Activated CD4-positive, alpha-beta T cell treated with anti-CD3 and anti-CD28 coated beads, Interleukin-2, Interleukin-6, amounts not matched to agents 100 ng/mL and 50 ng/mL, durations not matched to agents 16 hours and 8 hours (primary cell): ENCODE results near the gene DNAJC17.

ENCODE experiments used
- DNase-seq: peaks from one replicate; pipeline ENCODE4 v3.0.0-alpha.2; 2020

The DNAJC17 gene

DNA sequence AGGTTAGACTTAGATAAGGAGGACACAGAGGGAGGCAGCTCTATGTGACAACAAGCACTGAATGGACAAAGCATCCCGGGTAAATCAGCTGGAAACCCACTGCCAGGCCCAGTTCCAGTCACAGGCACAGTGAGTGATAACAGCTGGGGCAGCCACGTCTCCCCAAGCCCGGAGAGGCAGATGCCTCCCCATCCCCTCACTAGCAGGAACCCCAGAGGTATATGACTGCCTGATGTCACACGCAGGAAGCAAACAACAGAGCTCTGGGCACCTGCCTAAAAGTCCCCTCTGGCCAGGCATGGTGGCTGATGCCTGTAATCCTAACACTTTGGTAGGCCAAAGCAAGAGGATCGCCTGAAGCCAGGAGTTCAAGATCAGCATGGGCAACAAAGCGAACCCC, 19.3 kb downstream of the DNAJC17 start:
- no peak for DNase-seq

DNA sequence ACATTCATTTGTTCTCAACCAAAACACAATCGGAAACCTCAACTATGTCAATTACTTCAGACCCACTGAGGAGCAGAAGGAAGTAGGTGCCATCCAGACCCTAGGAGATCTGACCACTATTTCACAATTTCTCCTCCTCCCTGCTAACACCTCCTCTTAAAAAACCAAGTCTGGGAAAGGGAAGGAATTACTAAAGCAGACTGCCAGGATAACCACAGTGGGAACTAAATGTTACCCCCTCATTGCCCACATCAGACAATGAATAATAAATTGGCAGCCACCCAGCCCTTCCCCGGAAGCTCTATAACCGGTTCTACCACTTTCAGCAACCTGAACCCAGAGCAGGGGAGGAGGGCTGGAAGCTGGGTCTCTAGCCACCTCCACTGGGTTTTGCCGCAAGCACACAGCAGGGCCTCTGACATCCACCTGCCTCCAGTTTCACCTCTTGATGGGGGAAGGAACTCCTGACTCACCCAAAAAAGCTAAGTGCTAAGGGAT, 19.9 kb downstream of the DNAJC17 start:
- peak; percentile 44 for DNase-seq

DNA sequence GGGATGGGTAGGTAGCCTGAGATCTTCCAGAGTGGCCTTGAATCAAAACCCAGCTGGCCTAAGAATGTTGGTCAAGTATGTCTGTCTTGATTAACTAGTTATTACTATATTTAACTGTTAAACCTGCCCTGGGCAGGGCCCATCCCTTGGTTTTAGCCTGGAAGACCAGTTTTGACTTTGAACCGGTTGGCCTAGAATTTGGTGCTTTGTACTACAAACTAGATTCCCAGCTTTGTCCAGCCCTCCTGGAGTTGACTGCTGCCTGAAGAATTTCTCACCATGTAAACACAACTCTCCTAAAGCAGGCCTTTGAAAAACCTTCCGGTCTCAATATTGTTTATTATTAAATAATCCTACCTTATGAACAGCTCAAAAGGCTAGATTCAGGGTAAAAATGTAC, 21.5 kb downstream of the DNAJC17 start:
- DNase-seq, result no peak

DNA sequence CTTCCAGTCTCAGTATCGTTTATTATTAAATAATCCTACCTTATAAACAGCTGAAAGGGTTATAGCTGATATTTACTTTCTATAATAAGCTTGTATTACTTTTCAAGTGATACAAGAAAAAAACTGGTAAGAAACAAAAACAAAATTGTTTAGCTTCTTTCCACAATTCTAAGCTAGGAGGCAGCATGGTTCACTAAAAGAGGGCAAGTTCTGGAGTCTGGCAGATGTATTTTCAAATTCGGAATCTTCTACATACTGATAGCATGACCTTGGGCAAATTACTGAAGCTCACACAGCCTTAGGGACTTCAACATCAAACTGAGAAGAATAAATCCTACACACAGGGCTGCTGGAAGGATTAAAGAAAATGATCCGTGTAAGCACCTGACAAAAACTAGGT, 22.1 kb downstream of the DNAJC17 start:
- DNase-seq, result no peak

DNA sequence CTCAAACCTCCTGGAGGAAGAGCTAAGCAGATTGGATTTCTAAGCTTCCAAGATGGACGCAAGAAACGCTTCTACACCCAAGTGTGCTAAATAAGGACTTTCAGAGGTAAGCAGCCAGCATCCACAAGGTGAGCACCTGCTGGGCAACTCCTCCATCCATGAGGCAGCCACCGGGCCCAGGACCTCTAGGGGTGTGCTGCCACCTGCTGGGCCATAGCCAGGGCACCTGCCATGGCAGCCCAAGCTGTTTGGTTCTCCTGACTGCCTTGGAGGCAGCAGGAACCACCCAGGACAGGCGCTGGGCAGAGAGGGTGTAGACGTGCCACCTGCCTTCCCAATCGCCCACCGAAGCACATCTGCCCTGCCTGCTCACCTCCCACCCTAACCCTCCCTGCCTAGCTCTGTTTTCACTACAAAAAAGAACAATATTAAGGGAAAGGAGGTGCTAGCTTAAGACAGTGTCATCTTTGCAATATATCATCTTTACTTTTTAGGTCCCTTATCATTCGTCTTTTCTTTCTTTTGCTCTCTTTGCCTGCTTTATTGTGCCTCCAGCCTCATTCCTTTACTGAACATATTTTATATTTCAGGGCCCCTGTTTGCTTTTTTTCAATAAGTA, 24.6 kb downstream of the DNAJC17 start:
- DNase-seq, result peak; percentile 82

DNA sequence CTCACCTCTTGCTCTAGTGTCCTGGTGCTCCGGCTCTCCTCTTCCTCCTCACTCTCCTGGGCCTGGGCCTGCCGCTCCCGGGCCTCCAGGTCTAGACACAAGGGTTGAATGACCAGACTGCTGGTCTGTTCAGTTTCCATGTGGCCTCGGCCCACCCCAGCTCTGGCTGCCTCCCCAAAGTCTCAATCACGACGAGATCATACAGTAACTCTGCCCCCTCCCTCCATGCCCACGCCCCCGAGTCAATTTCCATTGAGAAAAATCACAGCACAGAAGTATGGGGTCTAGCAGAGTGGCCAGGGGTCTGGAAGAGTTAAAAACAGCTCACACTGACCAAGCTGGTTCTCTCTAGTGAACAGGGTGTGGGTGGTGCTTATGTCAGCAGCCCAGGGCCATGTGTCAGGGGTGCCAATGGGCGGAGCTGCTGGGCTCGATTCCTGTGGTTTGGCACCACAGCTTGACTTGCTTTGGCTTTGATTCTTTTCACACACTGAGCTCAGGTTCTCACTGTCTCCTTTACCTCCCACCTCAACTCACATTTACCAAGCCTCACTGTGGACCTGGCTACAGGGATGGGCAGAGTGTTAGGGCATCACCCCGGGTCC, 30.6 kb downstream of the DNAJC17 start:
- DNase-seq, result peak; percentile 65

DNA sequence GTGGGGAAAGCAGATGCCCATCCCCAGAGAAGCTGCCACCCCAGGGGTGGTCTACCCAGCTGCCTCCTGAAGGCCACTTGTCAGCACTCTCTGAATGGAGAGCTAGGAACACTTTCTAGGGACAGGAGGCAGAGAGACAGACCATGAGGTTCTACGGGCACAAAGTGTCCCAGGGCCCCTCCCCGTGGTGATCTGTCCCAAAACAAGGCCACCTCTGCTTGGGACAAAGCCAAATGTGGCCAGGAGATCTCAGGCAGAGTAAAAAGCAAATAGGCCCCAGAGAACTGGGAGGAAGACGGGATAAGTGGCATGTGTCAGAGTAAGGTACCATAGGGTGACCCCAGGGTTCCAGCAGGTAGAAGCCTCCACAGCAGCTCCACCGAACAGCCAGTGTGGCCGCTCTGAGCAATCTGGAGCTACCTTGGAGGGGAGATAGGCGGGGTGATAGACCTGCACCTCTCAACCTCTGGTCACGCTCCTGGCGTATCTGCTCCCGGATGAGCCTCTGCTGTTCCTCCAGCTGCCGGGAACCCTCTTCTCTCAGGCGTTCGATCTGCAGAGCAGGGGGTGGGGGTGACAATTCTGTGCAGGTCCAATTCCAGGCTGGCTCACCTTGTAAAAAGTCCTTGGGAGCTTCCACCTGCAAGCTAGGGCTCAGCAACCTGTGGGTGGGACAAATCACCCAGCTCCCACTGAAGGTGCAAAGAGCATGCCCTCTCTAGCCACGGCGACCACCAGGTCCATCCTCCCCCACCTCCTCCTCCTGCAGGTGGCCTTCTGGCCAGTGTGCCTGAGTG, 31.3 kb downstream of the DNAJC17 start:
- no peak for DNase-seq

DNA sequence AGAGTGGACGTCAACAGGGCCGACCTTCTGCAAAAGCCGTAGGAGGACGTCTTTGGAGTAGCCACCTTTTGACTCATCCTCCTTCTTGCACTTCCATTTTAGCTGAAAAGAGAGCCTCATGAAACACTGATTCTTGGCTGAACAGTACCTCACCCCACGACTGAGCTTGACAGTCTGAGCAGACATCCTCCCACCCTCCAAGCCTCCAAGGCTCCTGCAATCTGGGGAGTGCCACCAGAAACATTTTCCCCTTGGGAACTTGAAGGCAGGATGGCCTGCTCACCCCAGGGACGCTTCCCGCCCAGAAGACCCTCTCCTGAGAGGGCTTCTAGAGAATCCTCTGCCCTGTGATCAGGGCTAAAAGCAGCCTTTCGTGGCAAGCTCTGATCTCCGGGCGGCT, 32.3 kb downstream of the DNAJC17 start:
- DNase-seq, result no peak

DNA sequence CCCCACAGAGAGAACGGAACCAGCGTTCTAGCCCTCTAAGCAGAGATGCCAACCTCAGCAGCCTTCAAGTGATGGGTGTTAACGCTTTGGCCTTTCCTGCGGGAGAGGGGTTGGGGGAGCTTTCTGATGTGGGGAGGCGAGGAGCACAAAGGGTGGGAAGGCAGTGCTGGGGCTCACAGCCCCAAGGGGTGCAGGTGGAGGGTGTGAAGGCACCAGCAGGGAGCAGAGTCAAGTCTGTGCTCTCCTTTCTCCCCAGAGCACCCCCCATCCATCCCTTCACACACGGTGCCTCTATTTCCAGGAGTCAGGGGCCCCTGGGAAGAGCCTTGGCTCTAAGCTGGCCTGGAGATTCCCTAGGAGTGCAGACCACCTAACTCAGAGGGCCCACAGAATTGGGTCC, 33.4 kb downstream of the DNAJC17 start:
- DNase-seq, result no peak

DNA sequence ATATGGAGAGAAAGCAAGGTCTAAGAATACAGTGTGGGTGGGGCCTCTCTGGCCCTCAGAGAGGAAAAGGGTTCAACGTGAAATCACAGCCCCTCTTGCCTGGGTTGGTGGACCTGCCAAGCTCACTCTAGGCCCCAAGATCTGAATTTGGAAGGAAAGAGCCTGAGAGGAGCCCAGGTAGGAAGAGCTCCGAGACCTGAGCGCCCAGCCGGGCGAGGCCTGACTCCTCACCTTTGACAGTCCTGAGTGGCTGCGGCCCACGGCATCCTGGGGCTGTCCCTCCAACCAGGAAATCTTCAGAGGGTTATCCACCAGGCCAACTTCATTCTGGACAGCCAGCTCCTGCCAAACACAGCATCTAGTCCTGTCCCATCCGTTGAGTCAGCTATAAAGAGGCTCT, 33.8 kb downstream of the DNAJC17 start:
- no peak for DNase-seq

DNA sequence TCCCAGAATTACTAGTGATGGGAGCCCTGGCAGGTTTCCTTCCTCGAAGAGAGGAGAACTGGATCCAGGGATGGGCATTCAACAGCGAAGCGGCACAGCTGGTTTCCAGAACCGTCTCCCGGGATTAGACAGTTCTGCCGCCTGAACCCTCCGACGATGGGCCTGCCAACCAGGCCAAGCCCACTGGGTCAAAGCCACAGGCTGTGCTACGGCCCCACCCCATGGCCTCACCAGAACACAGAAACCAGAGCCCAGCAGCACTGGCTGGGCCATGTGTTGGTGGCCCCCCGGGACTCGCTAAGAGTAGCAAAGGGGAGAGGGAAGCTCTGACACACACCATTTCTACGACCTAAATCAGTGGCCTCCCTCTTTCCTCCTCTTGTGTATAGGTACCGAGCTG, 35.3 kb downstream of the DNAJC17 start:
- DNase-seq, result no peak

DNA sequence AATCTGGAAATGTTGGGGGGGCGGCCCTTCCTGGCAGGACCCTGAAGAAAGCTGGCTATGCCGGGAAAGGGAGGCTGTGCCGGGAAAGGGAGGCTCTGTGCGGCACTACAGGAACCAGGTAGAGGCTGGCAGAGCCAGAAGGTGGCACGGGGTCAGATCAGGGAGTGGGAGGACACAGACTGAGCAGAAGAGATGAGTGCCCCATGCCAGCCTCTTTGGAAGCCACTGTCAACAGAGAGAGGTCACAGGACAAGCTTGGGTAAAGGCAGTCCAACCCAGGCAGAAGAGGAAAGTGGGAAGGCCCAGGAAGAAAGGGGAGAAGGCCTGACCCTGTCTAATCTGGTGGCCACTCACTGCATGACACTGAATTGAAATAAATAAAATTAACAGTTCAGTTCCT, 36.0 kb downstream of the DNAJC17 start:
- no peak for DNase-seq

DNA sequence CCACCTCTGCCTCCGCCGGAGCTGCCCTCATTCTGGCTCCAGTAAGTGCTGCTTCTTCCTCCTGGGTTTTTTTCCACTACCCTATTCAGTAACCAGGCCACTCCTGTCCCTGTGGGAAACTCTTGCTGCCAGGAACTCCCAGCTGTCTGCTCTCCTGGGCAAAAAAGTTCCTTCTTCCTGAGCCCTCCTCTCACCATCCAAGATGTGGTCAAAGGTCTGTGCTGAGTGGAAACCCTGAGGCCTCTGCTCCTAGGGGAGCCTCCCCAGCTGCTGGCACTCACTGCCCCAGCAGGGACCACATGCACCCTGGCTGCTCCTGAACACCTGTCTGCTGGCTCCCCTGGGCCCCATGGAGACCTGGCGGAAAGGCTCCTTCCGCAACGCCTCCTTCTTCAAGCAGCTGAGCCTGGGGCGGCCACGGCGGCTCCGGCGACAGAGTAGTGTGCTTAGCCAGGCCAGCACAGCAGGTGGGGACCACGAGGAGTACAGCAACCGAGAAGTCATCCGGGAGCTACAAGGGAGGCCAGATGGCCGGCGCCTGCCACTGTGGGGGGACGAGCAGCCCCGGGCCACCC, 37.0 kb downstream of the DNAJC17 start:
- no peak for DNase-seq

DNA sequence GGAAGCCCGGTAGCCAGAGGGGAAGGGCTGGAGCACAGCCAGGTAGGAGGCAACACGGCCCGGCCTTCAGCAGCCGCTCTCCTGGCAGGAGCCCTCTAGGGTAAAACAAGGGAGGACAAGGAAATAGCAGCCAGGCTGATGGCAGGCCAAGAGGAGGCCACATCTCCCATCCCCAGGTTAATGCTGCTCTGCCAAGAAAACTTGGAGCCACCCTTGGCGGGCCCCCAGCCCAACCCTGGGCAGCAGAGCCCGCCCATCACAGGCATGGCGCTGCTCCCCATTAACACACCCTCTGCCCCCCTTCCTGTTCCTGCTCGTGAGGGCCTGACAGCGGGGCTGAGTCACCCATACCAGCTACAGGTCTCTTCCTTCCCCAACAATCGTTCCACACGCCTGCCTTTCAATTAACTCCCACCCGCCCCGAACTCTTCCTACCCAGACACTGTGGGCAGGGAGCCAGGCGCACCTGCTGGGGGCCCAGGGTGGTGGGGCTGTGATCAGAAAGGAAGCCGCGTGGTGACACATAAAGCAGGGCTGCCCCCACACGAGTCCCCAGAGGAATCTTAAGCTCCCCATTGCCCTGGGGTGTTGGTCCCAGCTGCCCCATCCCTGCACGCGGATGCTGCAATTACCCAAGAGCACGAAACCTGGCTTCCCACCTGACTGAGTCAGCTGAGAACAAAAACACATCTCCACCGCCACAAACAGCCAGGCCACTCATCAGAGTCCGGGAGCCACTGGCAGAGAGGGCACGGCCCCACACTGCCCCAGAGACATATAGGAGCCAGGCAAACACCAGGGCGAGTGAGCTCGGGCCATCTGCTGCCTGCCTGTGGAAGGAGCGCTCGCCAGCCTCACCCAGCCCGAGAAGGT, 37.8 kb downstream of the DNAJC17 start, which contains the start of gene C15orf62:
TSS of gene C15orf62 (plus strand) at position 707 of the 873 bp plus-strand sequence. CDS start 516 bp downstream, outside the sequence.
- DNase-seq, result peak; percentile 32

DNA sequence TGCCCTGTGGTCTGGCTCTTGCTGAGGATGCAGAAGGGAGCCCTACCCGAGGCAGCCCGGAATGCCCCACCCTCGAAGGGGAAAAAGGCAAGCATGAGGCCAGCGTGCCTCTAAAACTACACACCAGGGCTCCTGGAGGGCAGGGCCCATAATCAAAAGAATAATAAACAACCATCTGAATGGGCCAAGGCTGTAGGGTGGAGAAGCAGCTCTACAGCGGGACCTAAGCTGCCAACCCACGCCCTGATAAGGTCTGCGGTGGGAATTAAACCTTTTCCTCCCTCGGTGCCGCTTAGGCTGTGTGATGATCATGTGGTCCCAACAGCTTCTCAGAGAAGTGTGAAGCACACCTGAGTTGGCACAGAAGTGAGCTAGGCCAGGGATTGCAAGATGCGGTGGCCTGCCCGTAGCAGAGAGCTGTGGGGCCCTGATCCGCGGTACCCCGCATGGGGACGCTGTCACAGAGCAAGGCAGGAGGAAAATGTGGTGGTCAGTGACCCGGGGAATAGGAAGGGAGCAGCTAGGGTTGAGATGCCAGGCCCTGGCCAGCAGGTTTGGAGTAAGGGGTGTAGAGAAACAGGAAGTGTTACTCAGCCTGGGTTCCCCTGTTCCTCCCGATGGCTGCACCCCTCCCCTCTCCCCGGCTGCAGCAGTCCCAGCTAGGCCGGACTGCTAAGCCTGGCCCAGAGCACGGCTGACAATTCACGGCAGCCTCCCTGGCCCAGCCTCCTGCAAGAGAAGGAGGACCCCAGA, 38.6 kb downstream of the DNAJC17 start:
- DNase-seq, result no peak

DNA sequence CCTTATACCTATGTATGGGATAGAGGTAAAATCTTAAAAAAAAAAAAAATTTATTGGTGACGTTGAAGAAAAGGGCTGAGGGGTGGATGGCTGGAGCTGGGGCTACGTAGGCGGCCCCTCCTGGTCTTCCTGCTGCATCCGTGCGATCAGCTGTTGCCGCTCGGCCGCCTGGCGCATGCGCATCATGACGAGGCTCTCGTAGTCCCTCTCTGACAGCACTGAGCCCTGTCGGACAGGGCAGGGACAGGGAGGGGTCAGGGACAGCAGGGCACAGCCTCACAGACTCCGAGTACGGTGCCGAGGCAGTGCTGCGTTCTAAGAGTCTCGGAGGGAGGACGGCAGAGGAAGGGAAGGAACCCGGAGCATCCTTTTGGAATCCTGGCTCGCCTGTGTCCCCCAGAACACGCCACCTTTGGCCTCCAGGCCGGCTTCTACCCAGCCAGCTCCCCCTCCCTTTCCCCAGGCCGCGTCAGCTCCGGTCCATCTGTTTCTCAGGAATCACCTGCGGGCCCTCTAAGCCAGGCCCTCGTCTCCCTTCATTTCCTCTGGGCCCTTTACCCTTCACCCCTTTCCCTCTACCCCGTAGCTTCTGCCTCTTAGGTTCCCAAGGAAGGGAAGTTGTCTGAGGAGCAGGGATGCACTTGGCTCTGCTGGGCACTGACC, 39.3 kb downstream of the DNAJC17 start:
- DNase-seq, result no peak

DNA sequence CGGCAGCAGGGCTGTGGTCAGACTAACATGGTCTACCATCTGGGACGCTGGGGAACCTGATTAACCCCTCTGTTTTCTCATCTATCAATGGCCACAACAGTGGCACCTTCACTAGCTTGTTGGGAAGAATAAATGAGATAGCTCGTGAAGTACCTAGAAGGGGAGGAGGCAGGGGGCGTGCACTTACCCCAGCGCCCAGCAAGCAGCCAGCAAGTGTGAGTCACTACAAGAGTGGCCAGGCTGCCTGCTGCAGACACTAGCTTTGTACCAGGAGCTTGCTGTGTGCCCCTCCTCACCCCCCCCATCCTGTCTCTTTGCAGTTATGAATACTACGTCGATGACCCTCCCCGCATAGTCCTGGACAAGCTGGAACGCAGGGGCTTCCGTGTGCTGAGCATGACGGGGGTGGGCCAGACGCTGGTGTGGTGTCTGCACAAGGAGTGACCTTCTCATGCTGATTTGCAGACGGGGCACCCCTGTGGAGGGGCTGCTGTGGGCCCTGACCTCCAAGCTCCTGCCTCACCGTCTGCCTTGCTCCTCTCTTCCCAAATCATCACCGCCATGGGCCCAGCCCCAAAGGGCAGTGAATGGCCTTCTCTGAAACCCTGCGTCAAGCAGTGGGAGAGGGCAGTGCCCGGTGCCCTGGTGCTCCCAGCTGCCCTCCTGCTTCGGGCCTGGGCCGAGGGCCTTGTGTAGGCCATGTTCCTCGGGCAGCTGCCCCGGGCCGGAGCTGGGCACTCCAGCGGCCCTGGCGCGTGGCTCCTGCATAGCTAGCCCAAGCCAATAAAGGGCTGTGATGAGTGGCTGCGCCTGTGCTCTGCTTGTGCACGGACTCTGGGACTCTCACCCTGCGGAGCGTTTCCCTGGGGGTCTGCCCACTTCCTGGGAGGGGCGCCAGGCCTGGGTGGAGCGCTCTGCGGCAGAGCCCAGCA, 40.1 kb downstream of the DNAJC17 start:
- no peak for DNase-seq

DNA sequence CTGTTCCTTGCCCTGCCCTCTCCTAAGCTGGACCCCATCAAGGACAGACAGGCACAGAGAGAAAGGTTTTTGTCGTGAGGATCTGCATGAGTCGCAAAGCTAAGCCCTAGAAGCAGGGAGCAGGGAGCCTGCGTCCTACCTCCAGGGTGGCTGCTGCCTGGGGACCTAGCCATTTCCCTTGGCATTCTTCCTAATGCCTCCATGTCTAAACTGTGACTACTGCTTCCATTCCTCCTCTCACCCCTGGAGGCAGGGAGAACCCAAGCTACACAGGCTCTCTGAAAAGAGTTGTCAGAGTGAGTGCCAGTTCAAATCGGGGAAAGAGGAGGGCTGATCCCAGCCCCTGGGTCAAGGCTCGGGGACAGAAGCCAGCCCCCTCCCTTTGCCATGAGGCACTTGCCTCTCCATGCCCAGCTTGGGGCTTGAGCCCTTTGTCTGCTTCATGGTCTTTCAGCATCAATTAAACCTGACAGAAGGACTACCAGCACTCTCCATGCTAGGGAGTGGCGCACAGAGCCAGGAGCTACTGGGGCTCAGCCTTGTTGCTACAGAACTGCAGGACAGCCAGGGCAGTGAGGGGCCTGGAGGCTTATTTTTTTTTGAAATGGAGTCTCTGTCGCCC, 41.0 kb downstream of the DNAJC17 start:
- DNase-seq, result no peak

DNA sequence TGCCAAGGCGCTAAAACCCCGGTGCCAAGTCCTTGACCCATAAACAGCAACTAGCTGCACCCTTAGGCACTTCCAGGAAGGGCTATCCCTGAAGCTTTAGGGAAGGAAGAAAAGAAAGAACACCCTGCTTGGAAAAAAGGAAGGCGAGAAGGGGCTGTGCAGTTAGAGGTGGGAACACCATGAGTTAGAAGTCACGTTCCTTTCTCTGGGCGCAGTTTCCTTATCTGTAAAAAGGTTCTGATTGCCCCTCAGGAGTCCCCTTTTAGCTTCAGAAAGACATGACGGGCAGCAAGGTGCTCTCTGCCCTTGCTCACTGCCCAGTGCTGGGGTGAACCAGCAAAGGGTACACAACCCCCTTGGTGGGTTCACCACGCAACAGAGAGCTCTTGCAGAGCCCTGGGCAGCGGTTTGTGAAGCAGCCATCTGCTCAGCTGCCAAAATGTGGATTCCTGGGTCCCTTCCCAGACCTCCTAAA, 42.6 kb downstream of the DNAJC17 start:
- no peak for DNase-seq
